H1 (cell line): ENCODE data around the gene HES2. TPM values are rescaled to one million over a fixed set of nuclear protein-coding genes. Genes with fewer than 3 reads are reported as not detected.

Experiments used
- CTCF ChIA-PET: fragments of 300-600 bp; sonication (Branson Sonifier 250); formaldehyde crosslinking; loops from one replicate; lab custom pipeline; 2021; ENCODE audit not compliant: partially characterized antibody; lab: Charles Lee
- POLR2A ChIA-PET: fragments of 300-600 bp; sonication (Branson Sonifier 250); formaldehyde crosslinking; loops from one replicate; lab custom pipeline; 2021; ENCODE audit warnings: inconsistent platforms; ENCODE audit not compliant: partially characterized antibody; lab: Charles Lee
- DNase-seq, 2 experiments: peaks; one replicate each; pipeline versions ENCODE4 v3.0.0 to v3.0.0-alpha.2; 2010 to 2022; ENCODE audit warnings: low spot score in 2 of 2, low read depth in 1 of 2, mixed read lengths in 1 of 2
- FAIRE-seq: peaks from 2 replicates; lab custom pipeline; 2011; peaks lifted over from hg19 to GRCh38; lab: Jason Lieb, UNC
- H2AFZ ChIP-seq: 2 replicates; pipeline ENCODE4 v1.8.1; 2012; ENCODE audit warnings: low read length, inconsistent platforms
- H2AK5ac ChIP-seq: 2 replicates; pipeline ENCODE4 v1.6.1; 2013; ENCODE audit warnings: low read depth, low read length
- H2BK120ac ChIP-seq: replicated peaks from 2 replicates; pipeline ENCODE3; 2013; ENCODE audit warnings: low read depth, low read length, inconsistent platforms
- H2BK12ac ChIP-seq: 2 replicates; pipeline ENCODE4 v1.6.1; 2013; ENCODE audit warnings: low read depth, low read length
- H2BK15ac ChIP-seq: 2 replicates; pipeline ENCODE4 v1.6.1; 2013; ENCODE audit warnings: low read length
- H2BK20ac ChIP-seq: 2 replicates; pipeline ENCODE4 v1.6.1; 2013; ENCODE audit warnings: low read length
- H2BK5ac ChIP-seq: 2 replicates; pipeline ENCODE4 v1.6.1; 2013; ENCODE audit warnings: low read depth, low read length
- H3K14ac ChIP-seq: 2 replicates; pipeline ENCODE4 v1.6.1; 2013; ENCODE audit warnings: inconsistent platforms; ENCODE audit not compliant: insufficient read length
- H3K18ac ChIP-seq: 2 replicates; pipeline ENCODE4 v1.6.1; 2013; ENCODE audit warnings: low read length; ENCODE audit errors: extremely low read depth
- H3K23ac ChIP-seq: 2 replicates; pipeline ENCODE4 v1.6.1; 2013; ENCODE audit warnings: inconsistent platforms; ENCODE audit not compliant: insufficient read length
- H3K23me2 ChIP-seq: 2 replicates; pipeline ENCODE4 v1.6.1; 2013; ENCODE audit warnings: low read depth, low read length
- H3K27ac ChIP-seq: 2 replicates; pipeline ENCODE4 v1.6.1; 2011; ENCODE audit warnings: low read depth, low read length, inconsistent platforms
- H3K27me3 ChIP-seq, 4 experiments: replicated peaks in 1 of 4; 1 replicate in 1 of 4; 2 replicates in 3 of 4; pipeline versions ENCODE4 v1.6.1 to v1.8.1; 2011 to 2013; ENCODE audit warnings: low read length in 3 of 4, mild to moderate bottlenecking in 3 of 4, inconsistent platforms in 2 of 4, mixed read lengths in 2 of 4, moderate library complexity in 1 of 4; ENCODE audit not compliant: control insufficient read depth in 3 of 4, insufficient read depth in 3 of 4; ENCODE audit errors: extremely low read depth in 1 of 4
- H3K36me3 ChIP-seq, 4 experiments: 2 replicates each; pipeline versions ENCODE4 v1.6.1 to v1.8.1; 2011 to 2013; ENCODE audit warnings: mild to moderate bottlenecking in 4 of 4, low read length in 3 of 4, moderate library complexity in 2 of 4, control low read depth in 1 of 4, inconsistent platforms in 1 of 4; ENCODE audit not compliant: insufficient read depth in 4 of 4, control insufficient read depth in 2 of 4
- H3K4ac ChIP-seq: replicated peaks from 2 replicates; pipeline ENCODE3; 2013; ENCODE audit warnings: low read length, low read depth, mixed read lengths, inconsistent platforms; ENCODE audit not compliant: insufficient read length
- H3K4me1 ChIP-seq, 4 experiments: replicated peaks in 1 of 4; 1 replicate in 1 of 4; 2 replicates in 3 of 4; pipeline versions ENCODE4 v1.6.1 to v1.8.1; 2011 to 2013; ENCODE audit warnings: low read length in 3 of 4, inconsistent platforms in 2 of 4, mixed read lengths in 1 of 4; ENCODE audit not compliant: insufficient read depth in 4 of 4, control insufficient read depth in 3 of 4
- H3K4me2 ChIP-seq, 2 experiments: 2 replicates each; pipeline versions ENCODE4 v1.6.1 to v1.8.1; 2011 to 2013; ENCODE audit warnings: low read depth in 2 of 2, low read length in 2 of 2, control low read depth in 1 of 2, inconsistent platforms in 1 of 2, mild to moderate bottlenecking in 1 of 2; ENCODE audit not compliant: insufficient read depth in 1 of 2
- H3K4me3 ChIP-seq, 4 experiments: fragments of 200-600, 300-600 bp in 1 of 4; sonication (generic), shearing (Covaris generic), sonication (Bioruptor Twin) in 1 of 4; 2 replicates each; pipeline versions ENCODE4 v1.5.1 to v1.8.1; 2011 to 2016; ENCODE audit warnings: low read length in 4 of 4, low read depth in 3 of 4, control low read depth in 2 of 4, inconsistent platforms in 2 of 4, mild to moderate bottlenecking in 2 of 4, mixed read lengths in 1 of 4, moderate library complexity in 1 of 4; ENCODE audit not compliant: insufficient read depth in 2 of 4; ENCODE audit errors: extremely low read depth in 1 of 4
- H3K56ac ChIP-seq: replicated peaks from 2 replicates; pipeline ENCODE3; 2013; ENCODE audit warnings: low read depth, mild to moderate bottlenecking, mixed read lengths, low read length, inconsistent platforms; ENCODE audit not compliant: insufficient read length
- H3K79me1 ChIP-seq: 2 replicates; pipeline ENCODE4 v1.6.1; 2013; ENCODE audit warnings: low read depth, low read length, control low read depth
- H3K79me2 ChIP-seq, 2 experiments: 2 replicates each; pipeline versions ENCODE4 v1.6.1 to v1.8.1; 2012 to 2013; ENCODE audit warnings: low read length in 2 of 2, mild to moderate bottlenecking in 2 of 2, inconsistent platforms in 1 of 2; ENCODE audit not compliant: insufficient read depth in 2 of 2, control insufficient read depth in 1 of 2
- H3K9ac ChIP-seq, 4 experiments: replicated peaks in 1 of 4; 1 replicate in 1 of 4; 2 replicates in 3 of 4; pipeline versions ENCODE4 v1.6.1 to v1.8.1; 2011 to 2013; ENCODE audit warnings: low read depth in 3 of 4, low read length in 3 of 4, control low read depth in 2 of 4, mild to moderate bottlenecking in 2 of 4, moderate library complexity in 2 of 4, inconsistent platforms in 1 of 4; ENCODE audit errors: extremely low read depth in 1 of 4
- H3K9me3 ChIP-seq, 2 experiments: 2 replicates each; pipeline versions ENCODE4 v1.6.1 to v1.8.1; 2012 to 2013; ENCODE audit warnings: mild to moderate bottlenecking in 2 of 2, moderate library complexity in 2 of 2, control low read depth in 1 of 2, inconsistent platforms in 1 of 2, low read depth in 1 of 2, low read length in 1 of 2, mixed read lengths in 1 of 2; ENCODE audit not compliant: insufficient read depth in 2 of 2
- H4K20me1 ChIP-seq, 2 experiments: replicated peaks in 1 of 2; 2 replicates each; pipeline versions ENCODE3 to v1.8.1; 2011 to 2013; ENCODE audit warnings: inconsistent platforms in 2 of 2, low read length in 2 of 2, mild to moderate bottlenecking in 1 of 2; ENCODE audit not compliant: insufficient read depth in 2 of 2, control insufficient read depth in 1 of 2
- H4K5ac ChIP-seq: 2 replicates; pipeline ENCODE4 v1.6.1; 2013; ENCODE audit warnings: low read length, low read depth, mixed read lengths, inconsistent platforms; ENCODE audit not compliant: insufficient read length
- H4K8ac ChIP-seq: 2 replicates; pipeline ENCODE4 v1.8.0; 2013; ENCODE audit warnings: mild to moderate bottlenecking, moderate library complexity, low read length, inconsistent platforms; ENCODE audit not compliant: insufficient read depth; ENCODE audit errors: extremely low read depth
- H4K91ac ChIP-seq: replicated peaks from 2 replicates; pipeline ENCODE3; 2013; ENCODE audit warnings: low read length, mixed read lengths, inconsistent platforms; ENCODE audit not compliant: insufficient read length
- BRCA1 ChIP-seq: IDR thresholded peaks from 2 replicates; pipeline ENCODE4 v1.6.1; 2012; ENCODE audit warnings: low read depth, low read length, improper control_type of control experiment
- CREB1 ChIP-seq: IDR thresholded peaks from 2 replicates; pipeline ENCODE4 v1.6.1; 2012; ENCODE audit warnings: inconsistent platforms
- EP300 ChIP-seq, 2 experiments: IDR thresholded peaks; 1 replicate in 1 of 2; 2 replicates in 1 of 2; pipeline ENCODE4 v1.6.1; 2011 to 2012; ENCODE audit warnings: low read depth in 2 of 2, low read length in 2 of 2, mild to moderate bottlenecking in 2 of 2, borderline replicate concordance in 1 of 2, inconsistent platforms in 1 of 2, moderate library complexity in 1 of 2
- EZH2 ChIP-seq: fragments of 200-600 bp; sonication (generic); IDR thresholded peaks from 2 replicates; pipeline ENCODE4 v1.7.1; 2012; ENCODE audit warnings: low read depth, mild to moderate bottlenecking, moderate library complexity, low read length, inconsistent platforms; ENCODE audit not compliant: severe bottlenecking
- GABPA ChIP-seq: IDR thresholded peaks from 2 replicates; pipeline ENCODE4 v1.6.1; 2011; ENCODE audit warnings: mild to moderate bottlenecking, low read length, moderate library complexity, borderline replicate concordance; ENCODE audit not compliant: insufficient read depth
- KDM4A ChIP-seq: IDR thresholded peaks from one replicate; pipeline ENCODE4 v1.7.1; 2012; ENCODE audit warnings: low read depth, mild to moderate bottlenecking, moderate library complexity, low read length, inconsistent platforms; ENCODE audit not compliant: severe bottlenecking
- WGBS, 2 experiments: shearing (Covaris generic) in 1 of 2; methylation state at CpG; one replicate each; pipeline versions ENCODE4 v1.1.6 to v1.1.7; 2013 to 2015; ENCODE audit warnings: low lambda C conversion rate in 2 of 2, mixed read lengths in 2 of 2, inconsistent platforms in 1 of 2, low coverage in 1 of 2, missing lambda C conversion rate in 1 of 2; ENCODE audit not compliant: insufficient replicate concordance in 2 of 2, insufficient coverage in 1 of 2, insufficient read length in 1 of 2; ENCODE audit errors: extremely low coverage in 1 of 2, missing lambda C conversion rate in 1 of 2; 5-methylcytosine and 5-hydroxymethylcytosine counted together
- polyA plus RNA-seq, 7 experiments: library from polyadenylated mRNA; depleted of rRNA in 3 of 7; stranded (reverse) in 5 of 7; unstranded in 2 of 7; fragments of >200 nt in 5 of 7; fragments of 200-250 nt in 2 of 7; gene quantifications; 1 replicate in 5 of 7; 2 replicates in 1 of 7; 4 replicates in 1 of 7; pipeline versions ENCODE4 v1.2.1 to v1.2.3, GENCODE V29; 2011 to 2013; ENCODE audit warnings: missing spikeins in 2 of 7, mixed read lengths in 2 of 7
- total RNA-seq: library from RNA; stranded (reverse); fragmentation: NEBNext Ultra II Directional; extraction: Animal tissue kit (Norgen Biotek cat#: 25700); gene quantifications from 2 replicates; pipeline ENCODE4 v1.2.1, GENCODE V29; 2021
- TF ChIP-seq, protein P1 (sequence below): IDR thresholded peaks from 2 replicates; pipeline ENCODE4 v1.6.1; 2011; ENCODE audit warnings: low read depth, mild to moderate bottlenecking, low read length; ENCODE audit not compliant: insufficient read depth

Gene HES2
- total and polyA plus RNA-seq, 2 of the 8 experiments (the other 6 are each of a cell fraction or from before 2014, with no cell fraction given), result 0.15 to 0.53 TPM

GRCh38 chr1:6373961-6374720, 45.6 kb downstream of the HES2 start:
- no peak overlapping the region; the same call in none of the 2 replicates for H4K8ac ChIP-seq
- no peak overlapping the region for H2BK120ac ChIP-seq
- no peak overlapping the region for H2AFZ ChIP-seq
- H4K5ac ChIP-seq, result no peak overlapping the region
- POLR2A ChIA-PET, result interaction anchor here (1.4 kb wide), 1 partner anchor 8 kb away, joined by 4 read pairs; no protein-coding TSS in a partner anchor
- no peak overlapping the region for H3K27ac ChIP-seq
- FAIRE-seq (no peak), DNase-seq (no peak)
- no peak overlapping the region for H3K14ac ChIP-seq
- H3K27me3 ChIP-seq, result no peaks in the 10 kb centered on the region
- H3K4me1 ChIP-seq, result peaks cover 0 to 2% (median 0%) of the 10 kb centered on the region in 4 experiments; a peak in 2 of 7 replicates
- no peak overlapping the region for H3K4me2 ChIP-seq
- H4K20me1 ChIP-seq, result peaks cover 3 to 25% of the 10 kb centered on the region in 2 experiments
- no peaks in the 10 kb centered on the region for H3K36me3 ChIP-seq
- no peak overlapping the region for H3K18ac ChIP-seq
- H3K23ac ChIP-seq, result no peak overlapping the region
- H2BK5ac ChIP-seq, result no peak overlapping the region
- peak overlapping the region in 1 of 4 experiments; percentile 11; a peak in 1 of 7 replicates for H3K9ac ChIP-seq
- H3K4ac ChIP-seq, result no peak overlapping the region
- H3K23me2 ChIP-seq, result no peaks in the 10 kb centered on the region
- peaks cover 0 to 56% of the 10 kb centered on the region in 2 experiments; a peak in 3 of 4 replicates for H3K79me2 ChIP-seq
- peaks cover 7% of the 10 kb centered on the region for H3K79me1 ChIP-seq
- H2BK12ac ChIP-seq, result no peak overlapping the region
- H2AK5ac ChIP-seq, result no peak overlapping the region
- no peak overlapping the region for H3K56ac ChIP-seq
- no peak overlapping the region for H3K4me3 ChIP-seq
- CTCF ChIA-PET, result interaction anchor here (1.0 to 58.4 kb wide), 3 partner anchors 10 to 64 kb away, joined by 3 to 1769 read pairs (median 1769); partner anchors contain the start of genes ACOT7 and HES2
- H3K9me3 ChIP-seq, result no peaks in the 10 kb centered on the region
- H4K91ac ChIP-seq, result no peak overlapping the region
- no peak overlapping the region for H2BK15ac ChIP-seq
- WGBS, 2 experiments, result 92% methylated on average over 8 of the region's 8 CpGs; no CpG with 5 or more reads in 1 of the 2 experiments
- H2BK20ac ChIP-seq, result no peak overlapping the region
- no peak for TF ChIP-seq KDM4A
- no peak for TF ChIP-seq BRCA1
- no peak for TF ChIP-seq GABPA
- TF ChIP-seq, protein P1, sequence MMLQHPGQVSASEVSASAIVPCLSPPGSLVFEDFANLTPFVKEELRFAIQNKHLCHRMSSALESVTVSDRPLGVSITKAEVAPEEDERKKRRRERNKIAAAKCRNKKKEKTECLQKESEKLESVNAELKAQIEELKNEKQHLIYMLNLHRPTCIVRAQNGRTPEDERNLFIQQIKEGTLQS, result no peak
- no peak for TF ChIP-seq EP300 (IDR thresholded peaks at IDR 0.05; ENCODE audit: borderline replicate concordance in 1 of 2, low read depth in 2 of 2, low read length in 2 of 2)
- no peak for TF ChIP-seq CREB1
- TF ChIP-seq EZH2, result no peak
